Smooth muscle cell (in vitro differentiated cells): Measurements from ENCODE around the gene FTO. TPM values are rescaled to one million over a fixed set of nuclear protein-coding genes. Genes with fewer than 3 reads are reported as not detected.

Experiments used
- DNase-seq: peaks from one replicate; lab custom pipeline; 2025; ENCODE audit not compliant: unreplicated experiment; lab: John Stamatoyannopoulos, UW
- H2AFZ ChIP-seq: fragments of 200-600 bp; sonication (generic); 2 replicates; pipeline ENCODE4 v1.6.0; 2016; ENCODE audit warnings: antibody characterized with exemption, low read depth, mild to moderate bottlenecking
- H3F3A ChIP-seq: fragments of 200-600 bp; sonication (generic); 2 replicates; pipeline ENCODE4 v1.6.0; 2017; ENCODE audit warnings: antibody characterized with exemption, low read depth
- H3K27ac ChIP-seq: fragments of 200-600 bp; sonication (generic); 2 replicates; pipeline ENCODE4 v1.5.1; 2016; ENCODE audit warnings: low read depth, mild to moderate bottlenecking
- H3K27me3 ChIP-seq: fragments of 200-600 bp; sonication (generic); 2 replicates; pipeline ENCODE4 v1.6.1; 2016; ENCODE audit warnings: low read depth, mild to moderate bottlenecking
- H3K36me3 ChIP-seq: fragments of 200-600 bp; sonication (generic); 2 replicates; pipeline ENCODE4 v1.5.1; 2016; ENCODE audit warnings: low read depth
- H3K4me1 ChIP-seq: fragments of 200-600 bp; sonication (generic); 2 replicates; pipeline ENCODE4 v1.5.1; 2016; ENCODE audit warnings: low read depth
- H3K4me2 ChIP-seq: fragments of 200-600 bp; sonication (generic); 2 replicates; pipeline ENCODE4 v1.6.0; 2016; ENCODE audit warnings: mild to moderate bottlenecking
- H3K4me3 ChIP-seq: fragments of 200-600 bp; sonication (generic); 2 replicates; pipeline ENCODE4 v1.5.1; 2016; ENCODE audit warnings: mild to moderate bottlenecking
- H3K79me2 ChIP-seq: fragments of 200-600 bp; sonication (generic); 2 replicates; pipeline ENCODE4 v1.6.0; 2016; ENCODE audit warnings: low read depth, mild to moderate bottlenecking
- H3K9ac ChIP-seq: fragments of 200-600 bp; sonication (generic); 2 replicates; pipeline ENCODE4 v1.6.0; 2016; ENCODE audit warnings: low read depth
- H3K9me3 ChIP-seq: fragments of 200-600 bp; sonication (generic); replicated peaks from 2 replicates; pipeline ENCODE4 v1.5.1; 2016; ENCODE audit warnings: low read depth
- H4K20me1 ChIP-seq: fragments of 200-600 bp; sonication (generic); 2 replicates; pipeline ENCODE4 v1.6.0; 2016; ENCODE audit warnings: low read depth
- CTCF ChIP-seq: fragments of 200-600 bp; sonication (generic); IDR thresholded peaks from 2 replicates; pipeline ENCODE4 v1.5.1; 2017; ENCODE audit warnings: borderline replicate concordance, mild to moderate bottlenecking, antibody characterized with exemption; ENCODE audit not compliant: insufficient read depth, poor library complexity, severe bottlenecking
- WGBS: methylation state at CpG from one replicate; pipeline ENCODE4 v1.1.7; 2016; ENCODE audit warnings: low lambda C conversion rate; 5-methylcytosine and 5-hydroxymethylcytosine counted together
- polyA plus RNA-seq: library from polyadenylated mRNA; unstranded; fragments of >200 nt; fragmentation: Nextera tagmentation; extraction: Ambion mirVana; gene quantifications from 2 replicates; pipeline ENCODE4 v1.2.1, GENCODE V29; 2016
- total RNA-seq: library from RNA; depleted of rRNA; stranded (reverse); fragments of >200 nt; gene quantifications from 2 replicates; pipeline ENCODE4 v1.2.3, GENCODE V29; 2014

Gene FTO
- total and polyA plus RNA-seq, 2 experiments from 2014 or later, result 81.1 to 89.9 TPM

- H3K27me3 ChIP-seq, result no peaks in the 10 kb centered on the region
- H3K4me1 ChIP-seq, result peaks cover 8% of the 10 kb centered on the region
- H3K4me2 ChIP-seq, result no peak overlapping the region
- no peak overlapping the region for H3K4me3 ChIP-seq
- no peak overlapping the region for H3K27ac ChIP-seq
- no peaks in the 10 kb centered on the region for H4K20me1 ChIP-seq
- no peaks in the 10 kb centered on the region for H3F3A ChIP-seq
- H3K36me3 ChIP-seq, result no peaks in the 10 kb centered on the region
- 92% methylated on average over 4 of the region's 4 CpGs for whole genome bisulfite sequencing
- DNase-seq, result no peak
- no peaks in the 10 kb centered on the region for H3K79me2 ChIP-seq
- no peak overlapping the region for H3K9ac ChIP-seq
- no peak for TF ChIP-seq CTCF
- no peaks in the 10 kb centered on the region for H3K9me3 ChIP-seq
- H2AFZ ChIP-seq, result no peak overlapping the region
Measured at GRCh38 chr16:53673189-53673588, 30.8 kb upstream of the FTO start.

GRCh38 chr16:53678155-53678554 is 25.8 kb upstream of the FTO start:
- no peak for DNase-seq
- no peak overlapping the region for H3K27ac ChIP-seq
- no peak overlapping the region for H2AFZ ChIP-seq
- no peaks in the 10 kb centered on the region for H3K9me3 ChIP-seq
- no peaks in the 10 kb centered on the region for H3K36me3 ChIP-seq
- 93% methylated on average over 1 of the region's 1 CpG for WGBS
- H3K4me3 ChIP-seq, result no peak overlapping the region
- no peak for TF ChIP-seq CTCF
- no peaks in the 10 kb centered on the region for H3K4me1 ChIP-seq
- H3K9ac ChIP-seq, result no peak overlapping the region
- no peaks in the 10 kb centered on the region for H3K27me3 ChIP-seq
- no peaks in the 10 kb centered on the region for H3K79me2 ChIP-seq
- no peaks in the 10 kb centered on the region for H3F3A ChIP-seq
- H4K20me1 ChIP-seq, result no peaks in the 10 kb centered on the region
- H3K4me2 ChIP-seq, result no peak overlapping the region

- Histone ChIP-seq H3F3A (no peaks in the 10 kb centered on the region), H4K20me1 (no peaks in the 10 kb centered on the region), H3K4me3 (no peak overlapping the region), H3K27ac (no peak overlapping the region), H3K36me3 (no peaks in the 10 kb centered on the region), H3K9me3 (no peaks in the 10 kb centered on the region), H3K9ac (no peak overlapping the region), H3K79me2 (no peaks in the 10 kb centered on the region), H3K4me2 (no peak overlapping the region), H3K4me1 (no peaks in the 10 kb centered on the region), H3K27me3 (no peaks in the 10 kb centered on the region), H2AFZ (no peak overlapping the region)
- no peak for DNase-seq
- no peak for TF ChIP-seq CTCF
Measured at GRCh38 chr16:53678756-53679343, 25.1 kb upstream of the FTO start.

GRCh38 chr16:53680756-53681155 is 23.2 kb upstream of the FTO start:
- Histone ChIP-seq H3F3A (no peaks in the 10 kb centered on the region), H4K20me1 (no peaks in the 10 kb centered on the region), H3K9me3 (peaks cover 5% of the 10 kb centered on the region), H3K27me3 (no peaks in the 10 kb centered on the region), H3K79me2 (no peaks in the 10 kb centered on the region), H2AFZ (no peak overlapping the region), H3K9ac (no peak overlapping the region), H3K4me2 (no peak overlapping the region), H3K4me3 (no peak overlapping the region), H3K36me3 (peaks cover 9% of the 10 kb centered on the region), H3K4me1 (no peaks in the 10 kb centered on the region), H3K27ac (no peak overlapping the region)
- no peak for TF ChIP-seq CTCF
- DNase-seq, result no peak
- 97% methylated on average over 2 of the region's 2 CpGs for WGBS
